Amniotic epithelial cell (primary cell): Measurements from ENCODE around the gene ASB16.

Experiments
- DNase-seq: peaks from one replicate; pipeline ENCODE4 v3.0.0-alpha.2; 2010; ENCODE audit warnings: low read depth

The ASB16 gene

GRCh38 chr17:44222112-44222869 is 51.8 kb downstream of the ASB16 start:
- peak; percentile 69 for DNase-seq

- DNase-seq = no peak
Observed at GRCh38 chr17:44223541-44224071, 53.1 kb downstream of the ASB16 start.
